Endothelial cell of umbilical vein (primary cell): ENCODE results near the gene TBL3. TPM values are rescaled to one million over a fixed set of nuclear protein-coding genes. Genes with fewer than 3 reads are reported as not detected.

Source experiments
- BruUV-seq: library from RNA; stranded (reverse); fragments of 400-500 nt; replicated peaks from 2 replicates; lab custom pipeline; 2021; lab: Mats Ljungman, UMichigan
- CTCF ChIA-PET: fragments of 300-600, 350-600 bp; sonication (Branson Sonifier 250); formaldehyde crosslinking; loops from one replicate; lab custom pipeline; 2021; ENCODE audit warnings: antibody characterized with exemption, inconsistent platforms; lab: Charles Lee
- POLR2A ChIA-PET: fragments of 300-600, 350-600 bp; sonication (Branson Sonifier 250); formaldehyde crosslinking; loops from one replicate; lab custom pipeline; 2021; ENCODE audit warnings: antibody characterized with exemption, inconsistent platforms; lab: Charles Lee
- DNase-seq: peaks from one replicate; pipeline ENCODE4 v3.0.0-alpha.2; 2011; ENCODE audit warnings: low read depth, low spot score
- FAIRE-seq: peaks from 2 replicates; lab custom pipeline; 2011; peaks lifted over from hg19 to GRCh38; lab: Jason Lieb, UNC
- H2AFZ ChIP-seq: 2 replicates; pipeline ENCODE4 v1.6.0; 2012; ENCODE audit warnings: low read depth, low read length, control low read depth, inconsistent platforms
- H3K27ac ChIP-seq: 2 replicates; pipeline ENCODE4 v1.5.1; 2011; ENCODE audit warnings: low read depth, mild to moderate bottlenecking, control low read depth, low read length, moderate library complexity; ENCODE audit not compliant: insufficient read depth
- H3K27me3 ChIP-seq, 2 experiments: 2 replicates each; pipeline versions ENCODE4 v1.6.0 to v1.6.1; 2011; ENCODE audit warnings: low read length in 2 of 2, mixed read lengths in 1 of 2; ENCODE audit not compliant: control insufficient read depth in 2 of 2, insufficient read depth in 2 of 2
- H3K36me3 ChIP-seq, 2 experiments: 2 replicates in 1 of 2; 3 replicates in 1 of 2; pipeline ENCODE4 v1.5.1; 2011; ENCODE audit warnings: low read length in 2 of 2, mild to moderate bottlenecking in 1 of 2, moderate library complexity in 1 of 2; ENCODE audit not compliant: control insufficient read depth in 2 of 2, insufficient read depth in 2 of 2; ENCODE audit errors: extremely low read depth in 1 of 2
- H3K4me1 ChIP-seq: 3 replicates; pipeline ENCODE4 v1.5.1; 2011; ENCODE audit warnings: mild to moderate bottlenecking, low read length; ENCODE audit not compliant: control insufficient read depth, insufficient read depth; ENCODE audit errors: extremely low read depth
- H3K4me2 ChIP-seq: 2 replicates; pipeline ENCODE4 v1.6.1; 2011; ENCODE audit warnings: low read length, control low read depth, mixed read lengths; ENCODE audit not compliant: insufficient read depth
- H3K4me3 ChIP-seq, 3 experiments: fragments of 200-600 bp in 1 of 3; sonication (generic), shearing (Covaris generic) in 1 of 3; replicated peaks in 1 of 3; 2 replicates each; pipeline ENCODE4 v1.5.1; 2011 to 2016; ENCODE audit warnings: control low read depth in 3 of 3, low read length in 3 of 3, mild to moderate bottlenecking in 2 of 3, inconsistent platforms in 1 of 3, low read depth in 1 of 3, moderate library complexity in 1 of 3; ENCODE audit not compliant: insufficient read depth in 1 of 3
- H3K79me2 ChIP-seq: 2 replicates; pipeline ENCODE4 v1.6.0; 2012; ENCODE audit warnings: low read length, inconsistent platforms; ENCODE audit not compliant: control insufficient read depth, insufficient read depth
- H3K9ac ChIP-seq: replicated peaks from 2 replicates; pipeline ENCODE3; 2011; ENCODE audit warnings: low read length, control low read depth; ENCODE audit not compliant: insufficient read depth; ENCODE audit errors: extremely low read depth
- H3K9me1 ChIP-seq: replicated peaks from 3 replicates; pipeline ENCODE4 v1.6.0; 2011; ENCODE audit warnings: mild to moderate bottlenecking, low read length; ENCODE audit not compliant: control insufficient read depth, insufficient read depth; ENCODE audit errors: extremely low read depth
- H3K9me3 ChIP-seq: replicated peaks from 2 replicates; pipeline ENCODE4 v1.5.1; 2012; ENCODE audit warnings: low read length, inconsistent platforms; ENCODE audit not compliant: control insufficient read depth, insufficient read depth
- H4K20me1 ChIP-seq: replicated peaks from 2 replicates; pipeline ENCODE3; 2011; ENCODE audit warnings: mild to moderate bottlenecking, low read length; ENCODE audit not compliant: control insufficient read depth, insufficient read depth; ENCODE audit errors: extremely low read depth
- EZH2 ChIP-seq: IDR thresholded peaks from 2 replicates; pipeline ENCODE4 v1.6.1; 2012; ENCODE audit warnings: borderline replicate concordance, low read depth, mild to moderate bottlenecking, moderate library complexity, low read length, inconsistent platforms; ENCODE audit not compliant: severe bottlenecking
- GATA2 ChIP-seq: IDR thresholded peaks from 2 replicates; pipeline ENCODE4 v1.7.0; 2011; ENCODE audit warnings: low read depth, mild to moderate bottlenecking, moderate library complexity, mixed read lengths, low read length; ENCODE audit not compliant: insufficient read length, insufficient read depth
- MYC ChIP-seq: IDR thresholded peaks from one replicate; pipeline ENCODE4 v1.6.1; 2011; ENCODE audit warnings: mild to moderate bottlenecking, low read depth, low read length
- POLR2A ChIP-seq: IDR thresholded peaks from 2 replicates; pipeline ENCODE4 v1.6.1; 2012; ENCODE audit warnings: low read depth, mild to moderate bottlenecking, control low read depth, low read length
- POLR2AphosphoS5 ChIP-seq: IDR thresholded peaks from 2 replicates; pipeline ENCODE4 v1.6.1; 2012; ENCODE audit warnings: low read depth, mild to moderate bottlenecking, control low read depth, low read length, moderate library complexity; ENCODE audit not compliant: insufficient read depth
- dilution Hi-C: fragments of 300-500 bp; cut with MboI; formaldehyde crosslinking; loops from one replicate; pipeline ENCODE4 v1.15.0; 2019; ENCODE audit warnings: low sequenced_read_pairs; ENCODE audit not compliant: extremely low pct_ligation_motif_present
- intact Hi-C: fragments of 100-400 bp; cut with micrococcal nuclease; formaldehyde crosslinking; loops from one replicate; pipeline ENCODE4 v1.10.0; 2022
- polyA plus RNA-seq, 4 experiments: library from polyadenylated mRNA; depleted of rRNA in 3 of 4; stranded (reverse) in 3 of 4; unstranded in 1 of 4; fragments of >200 nt; gene quantifications; 2 replicates each; pipeline versions ENCODE4 v1.2.1 to v1.2.3, GENCODE V29; 2011 to 2012; ENCODE audit warnings: missing spikeins in 1 of 4
- total RNA-seq: library from RNA; stranded (reverse); gene quantifications from 2 replicates; pipeline ENCODE4 v1.2.3, GENCODE V29; 2021
- TF ChIP-seq, protein P1 (sequence below), 2 donors: IDR thresholded peaks; 1 replicate in 1 of 2; 2 replicates in 1 of 2; pipeline ENCODE4 v1.5.1; 2011; ENCODE audit warnings: low read length in 2 of 2, mild to moderate bottlenecking in 2 of 2, moderate library complexity in 2 of 2, control low read depth in 1 of 2, inconsistent platforms in 1 of 2, low read depth in 1 of 2; ENCODE audit not compliant: insufficient read depth in 1 of 2; ENCODE audit errors: extremely low read depth in 1 of 2

Gene TBL3
- total and polyA plus RNA-seq, 2 donors (not counting 3 experiments of a cell fraction or from before 2014, with no cell fraction given) = 42.2 to 77.1 TPM

DNA sequence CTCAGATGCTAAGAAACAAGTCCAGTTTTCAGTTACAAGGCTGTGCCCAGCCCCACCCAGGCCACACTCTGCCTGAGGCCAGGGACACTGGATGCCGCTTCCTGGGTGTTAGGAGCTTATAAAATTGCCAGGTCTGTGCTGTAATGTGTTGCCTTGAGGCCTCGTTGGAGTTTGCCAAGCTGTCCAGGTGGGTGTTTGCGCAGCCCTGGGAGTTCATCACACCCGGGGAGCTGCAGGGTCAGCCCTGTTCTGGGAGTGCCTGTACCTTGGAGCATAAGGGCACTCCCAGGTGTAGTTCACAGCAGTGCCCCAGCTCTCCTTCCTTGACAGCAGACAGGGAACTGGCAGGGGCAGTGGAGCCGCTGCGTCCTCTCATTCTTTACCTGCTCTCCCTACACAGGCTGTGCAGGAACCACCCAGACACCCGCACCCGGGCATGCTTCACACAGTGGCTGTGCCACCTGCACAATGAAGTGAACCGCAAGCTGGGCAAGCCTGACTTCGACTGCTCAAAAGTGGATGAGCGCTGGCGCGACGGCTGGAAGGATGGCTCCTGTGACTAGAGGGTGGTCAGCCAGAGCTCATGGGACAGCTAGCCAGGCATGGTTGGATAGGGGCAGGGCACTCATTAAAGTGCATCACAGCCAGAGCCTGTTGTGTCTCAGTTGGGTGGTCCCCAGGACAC is 13.8 kb downstream of the TBL3 start:
- Histone ChIP-seq H3K9ac (no peak overlapping the region), H3K36me3 (peaks cover 0 to 7% of the 10 kb centered on the region in 2 experiments), H3K9me1 (no peaks in the 10 kb centered on the region), H4K20me1 (no peaks in the 10 kb centered on the region), H2AFZ (no peak overlapping the region), H3K4me2 (peak overlapping the region; percentile 67), H3K79me2 (peaks cover 5% of the 10 kb centered on the region), H3K4me3 (no peak overlapping the region), H3K27me3 (peaks cover 36 to 38% of the 10 kb centered on the region in 2 experiments), H3K27ac (no peak overlapping the region), H3K4me1 (peaks cover 18% of the 10 kb centered on the region), H3K9me3 (no peaks in the 10 kb centered on the region)
- no TSS peak for BruUV-seq
- dilution Hi-C loops (no loop called here), intact Hi-C loops (no loop called here)
- FAIRE-seq (no peak), DNase-seq (no peak)
- TF ChIP-seq POLR2A (no peak), POLR2AphosphoS5 (no peak), EZH2 (no peak), MYC (no peak), GATA2 (no peak)
- TF ChIP-seq, protein P1, sequence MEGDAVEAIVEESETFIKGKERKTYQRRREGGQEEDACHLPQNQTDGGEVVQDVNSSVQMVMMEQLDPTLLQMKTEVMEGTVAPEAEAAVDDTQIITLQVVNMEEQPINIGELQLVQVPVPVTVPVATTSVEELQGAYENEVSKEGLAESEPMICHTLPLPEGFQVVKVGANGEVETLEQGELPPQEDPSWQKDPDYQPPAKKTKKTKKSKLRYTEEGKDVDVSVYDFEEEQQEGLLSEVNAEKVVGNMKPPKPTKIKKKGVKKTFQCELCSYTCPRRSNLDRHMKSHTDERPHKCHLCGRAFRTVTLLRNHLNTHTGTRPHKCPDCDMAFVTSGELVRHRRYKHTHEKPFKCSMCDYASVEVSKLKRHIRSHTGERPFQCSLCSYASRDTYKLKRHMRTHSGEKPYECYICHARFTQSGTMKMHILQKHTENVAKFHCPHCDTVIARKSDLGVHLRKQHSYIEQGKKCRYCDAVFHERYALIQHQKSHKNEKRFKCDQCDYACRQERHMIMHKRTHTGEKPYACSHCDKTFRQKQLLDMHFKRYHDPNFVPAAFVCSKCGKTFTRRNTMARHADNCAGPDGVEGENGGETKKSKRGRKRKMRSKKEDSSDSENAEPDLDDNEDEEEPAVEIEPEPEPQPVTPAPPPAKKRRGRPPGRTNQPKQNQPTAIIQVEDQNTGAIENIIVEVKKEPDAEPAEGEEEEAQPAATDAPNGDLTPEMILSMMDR (IDR thresholded peaks at IDR 0.05; ENCODE audit: extremely low read depth in 1 of 2, insufficient read depth in 1 of 2, low read depth in 1 of 2, low read length in 2 of 2) = no peak
- ChIA-PET POLR2A (no interaction called here), CTCF (interaction anchor here (1.6 to 2.2 kb wide), 2 partner anchors 18 to 155 kb away, joined by 6 to 9 read pairs; no protein-coding TSS in a partner anchor)
